Choroid plexus epithelial cell (primary cell): ENCODE results near the gene THSD7A.

ENCODE experiments used
- DNase-seq: peaks from one replicate; pipeline ENCODE4 v3.0.0-alpha.2; 2010; ENCODE audit warnings: low read depth
- H3K4me3 ChIP-seq: 2 replicates; pipeline ENCODE4 v1.5.1; 2011; ENCODE audit warnings: low read depth, mild to moderate bottlenecking, control low read depth, low read length, moderate library complexity
- CTCF ChIP-seq: conservative IDR thresholded peaks from 2 replicates; pipeline ENCODE4 v1.5.1; 2011; ENCODE audit warnings: low read depth, mild to moderate bottlenecking, control low read depth, inconsistent platforms, low read length, moderate library complexity

The THSD7A gene

GRCh38 chr7:11776039-11776438 is 56.0 kb downstream of the THSD7A start:
- no peak overlapping the region for H3K4me3 ChIP-seq
- no peak for DNase-seq
- no peak for TF ChIP-seq CTCF

- no peak overlapping the region for H3K4me3 ChIP-seq
- no peak for TF ChIP-seq CTCF
- DNase-seq: no peak
Observed at GRCh38 chr7:11775401-11775800, 56.6 kb downstream of the THSD7A start.

- H3K4me3 ChIP-seq: no peak overlapping the region
- no peak for DNase-seq
- no peak for TF ChIP-seq CTCF
Observed at GRCh38 chr7:11768263-11768662, 63.7 kb downstream of the THSD7A start.

GRCh38 chr7:11767148-11767547 is 64.8 kb downstream of the THSD7A start:
- DNase-seq: no peak
- no peak for TF ChIP-seq CTCF
- H3K4me3 ChIP-seq: no peak overlapping the region

GRCh38 chr7:11760372-11760771 is 71.6 kb downstream of the THSD7A start:
- no peak overlapping the region for H3K4me3 ChIP-seq
- no peak for TF ChIP-seq CTCF
- DNase-seq: peak; percentile 54

- no peak for TF ChIP-seq CTCF
- peak; percentile 42 for DNase-seq
Observed at GRCh38 chr7:11758627-11759111, 73.3 kb downstream of the THSD7A start.

GRCh38 chr7:11757153-11757552 is 74.8 kb downstream of the THSD7A start:
- no peak for TF ChIP-seq CTCF
- DNase-seq: no peak
- no peak overlapping the region for H3K4me3 ChIP-seq

More at GRCh38 chr7:11758627-11759111, 73.3 kb downstream of the THSD7A start:
- H3K4me3 ChIP-seq: no peak overlapping the region
